ENCODE results near the gene BCL7A. TPM values are rescaled to one million over a fixed set of nuclear protein-coding genes. Genes with fewer than 3 reads are reported as not detected.

Gene BCL7A
- total and polyA plus RNA-seq, 8 donors = 1.5 to 11.6 (median 2.8) TPM

GRCh38 chr12:122031342-122032216, 9.9 kb downstream of the BCL7A start:
- Histone ChIP-seq H3K4me3 (no peak overlapping the region), H3K4me1 (peaks cover 0 to 22% (median 4%) of the 10 kb centered on the region in 4 donors), H3K27me3 (no peaks in the 10 kb centered on the region), H3K36me3 (peaks cover 6 to 18% (median 16%) of the 10 kb centered on the region in 4 donors), H3K27ac (no peak overlapping the region), H3K9me3 (no peaks in the 10 kb centered on the region)
- no peak for TF ChIP-seq POLR2A (IDR thresholded peaks at IDR 0.05)
- peak in 5 of 7 experiments; percentile 51 to 86 (median 75) for TF ChIP-seq CTCF (IDR thresholded peaks at IDR 0.05)
- peak; percentile 62 to 65 for DNase-seq
- intact Hi-C loops (cut with DNase I; ENCODE audit: low total_unique reads) = no loop called here
- 63 to 81% (median 68%) methylated on average over 13 to 21 of the region's 21 CpGs for WGBS, 5 donors

GRCh38 chr12:122032580-122032979, 10.9 kb downstream of the BCL7A start:
- peaks cover 0 to 22% (median 4%) of the 10 kb centered on the region in 4 donors for H3K4me1 ChIP-seq
- no peaks in the 10 kb centered on the region for H3K9me3 ChIP-seq
- TF ChIP-seq EP300 (IDR thresholded peaks at IDR 0.05) = no peak
- 87 to 93% (median 92%) methylated on average over 11 of the region's 11 CpGs for WGBS, 5 donors
- peaks cover 6 to 26% (median 26%) of the 10 kb centered on the region in 4 donors for H3K36me3 ChIP-seq
- no peak overlapping the region for H3K4me3 ChIP-seq
- H3K27ac ChIP-seq = no peak overlapping the region
- intact Hi-C loops (cut with DNase I; ENCODE audit: low total_unique reads) = no loop called here
- H3K27me3 ChIP-seq = no peaks in the 10 kb centered on the region
- no peak for DNase-seq

GRCh38 chr12:122035292-122035691, 13.6 kb downstream of the BCL7A start:
- Histone ChIP-seq H3K27ac (no peak overlapping the region), H3K27me3 (no peaks in the 10 kb centered on the region), H3K36me3 (peaks cover 6 to 42% (median 29%) of the 10 kb centered on the region in 4 donors), H3K4me3 (no peak overlapping the region), H3K4me1 (peaks cover 0 to 4% (median 0%) of the 10 kb centered on the region in 4 donors), H3K9me3 (no peaks in the 10 kb centered on the region)
- TF ChIP-seq CTCF (IDR thresholded peaks at IDR 0.05) = no peak
- TF ChIP-seq EP300 (IDR thresholded peaks at IDR 0.05) = no peak
- no peak for TF ChIP-seq POLR2A (IDR thresholded peaks at IDR 0.05)
- no peak for TF ChIP-seq POLR2AphosphoS5 (IDR thresholded peaks at IDR 0.05)
- 42 to 64% (median 46%) methylated on average over 8 of the region's 8 CpGs for WGBS, 5 donors
- peak in 1 of 2 donors; percentile 59 for DNase-seq
- intact Hi-C loops (cut with DNase I; ENCODE audit: low total_unique reads) = no loop called here

- intact Hi-C loops (cut with DNase I; ENCODE audit: low total_unique reads) = no loop called here
- H3K9me3 ChIP-seq = no peaks in the 10 kb centered on the region
Observed at GRCh38 chr12:122036153-122036552, 14.5 kb downstream of the BCL7A start.

More at GRCh38 chr12:122036153-122036552, 14.5 kb downstream of the BCL7A start:
- no peak for DNase-seq
- peaks cover 0 to 5% (median 2%) of the 10 kb centered on the region in 4 donors for H3K4me1 ChIP-seq
- 85 to 97% (median 96%) methylated on average over 6 of the region's 6 CpGs for WGBS, 5 donors
- H3K27ac ChIP-seq = no peak overlapping the region
- TF ChIP-seq POLR2A (IDR thresholded peaks at IDR 0.05) (no peak), CTCF (IDR thresholded peaks at IDR 0.05) (no peak), EP300 (IDR thresholded peaks at IDR 0.05) (no peak), POLR2AphosphoS5 (IDR thresholded peaks at IDR 0.05) (no peak)
- H3K27me3 ChIP-seq = no peaks in the 10 kb centered on the region
- no peak overlapping the region for H3K4me3 ChIP-seq
- H3K36me3 ChIP-seq = peaks cover 6 to 51% (median 29%) of the 10 kb centered on the region in 4 donors

Data from stomach (tissue), 9 donors.